Neuron (in vitro differentiated cells): ENCODE results near the gene EML1.

ENCODE experiments used
- H2AFZ ChIP-seq: one replicate; pipeline ENCODE4 v1.6.1; 2013; ENCODE audit warnings: low read depth, mild to moderate bottlenecking, inconsistent platforms, low read length, moderate library complexity
- H3K27me3 ChIP-seq: one replicate; pipeline ENCODE4 v1.6.1; 2013; ENCODE audit warnings: low read length; ENCODE audit not compliant: insufficient read depth
- H3K36me3 ChIP-seq: one replicate; pipeline ENCODE4 v1.6.1; 2013; ENCODE audit warnings: low read length; ENCODE audit not compliant: insufficient read depth
- H3K4me1 ChIP-seq: one replicate; pipeline ENCODE4 v1.6.1; 2013; ENCODE audit warnings: low read length; ENCODE audit not compliant: insufficient read depth
- H3K4me3 ChIP-seq: 2 replicates; pipeline ENCODE4 v1.5.1; 2013; ENCODE audit warnings: mild to moderate bottlenecking, low read length, moderate library complexity
- H3K9me3 ChIP-seq: one replicate; pipeline ENCODE4 v1.6.1; 2013; ENCODE audit warnings: low read length

Gene EML1

GRCh38 chr14:99841436-99842071 lies 48.3 kb downstream of the EML1 start:
- H2AFZ ChIP-seq: no peak overlapping the region
- no peak overlapping the region for H3K4me3 ChIP-seq
- no peaks in the 10 kb centered on the region for H3K27me3 ChIP-seq
- peaks cover 10% of the 10 kb centered on the region for H3K4me1 ChIP-seq
- no peaks in the 10 kb centered on the region for H3K9me3 ChIP-seq
- no peaks in the 10 kb centered on the region for H3K36me3 ChIP-seq

- peaks cover 5% of the 10 kb centered on the region for H3K9me3 ChIP-seq
- H3K36me3 ChIP-seq: no peaks in the 10 kb centered on the region
- peaks cover 10% of the 10 kb centered on the region for H3K4me1 ChIP-seq
- no peak overlapping the region for H3K4me3 ChIP-seq
- H3K27me3 ChIP-seq: no peaks in the 10 kb centered on the region
- H2AFZ ChIP-seq: no peak overlapping the region
These were observed 48.9 kb downstream of the EML1 start for GRCh38 chr14:99842141-99842540.

- H3K4me1 ChIP-seq: no peaks in the 10 kb centered on the region
- H3K9me3 ChIP-seq: peaks cover 7% of the 10 kb centered on the region
- no peak overlapping the region for H3K4me3 ChIP-seq
- no peaks in the 10 kb centered on the region for H3K36me3 ChIP-seq
- no peaks in the 10 kb centered on the region for H3K27me3 ChIP-seq
- H2AFZ ChIP-seq: no peak overlapping the region
These were observed 53.6 kb downstream of the EML1 start for GRCh38 chr14:99846808-99847207.

GRCh38 chr14:99850709-99851108 lies 57.5 kb downstream of the EML1 start:
- peaks cover 7% of the 10 kb centered on the region for H3K9me3 ChIP-seq
- H3K27me3 ChIP-seq: no peaks in the 10 kb centered on the region
- H3K4me1 ChIP-seq: no peaks in the 10 kb centered on the region
- no peak overlapping the region for H3K4me3 ChIP-seq
- peaks cover 11% of the 10 kb centered on the region for H3K36me3 ChIP-seq
- no peak overlapping the region for H2AFZ ChIP-seq

- no peaks in the 10 kb centered on the region for H3K9me3 ChIP-seq
- no peaks in the 10 kb centered on the region for H3K4me1 ChIP-seq
- no peak overlapping the region for H2AFZ ChIP-seq
- no peaks in the 10 kb centered on the region for H3K27me3 ChIP-seq
- no peak overlapping the region for H3K4me3 ChIP-seq
- H3K36me3 ChIP-seq: peaks cover 11% of the 10 kb centered on the region
These were observed 59.4 kb downstream of the EML1 start for GRCh38 chr14:99852578-99852977.

GRCh38 chr14:99853206-99853605 lies 60.0 kb downstream of the EML1 start:
- H3K4me1 ChIP-seq: no peaks in the 10 kb centered on the region
- peaks cover 11% of the 10 kb centered on the region for H3K36me3 ChIP-seq
- H3K4me3 ChIP-seq: no peak overlapping the region
- H3K27me3 ChIP-seq: no peaks in the 10 kb centered on the region
- H3K9me3 ChIP-seq: no peaks in the 10 kb centered on the region
- H2AFZ ChIP-seq: no peak overlapping the region

GRCh38 chr14:99854831-99855230 lies 61.6 kb downstream of the EML1 start:
- H3K36me3 ChIP-seq: peaks cover 11% of the 10 kb centered on the region
- H3K27me3 ChIP-seq: no peaks in the 10 kb centered on the region
- H2AFZ ChIP-seq: no peak overlapping the region
- H3K4me3 ChIP-seq: no peak overlapping the region
- H3K9me3 ChIP-seq: no peaks in the 10 kb centered on the region
- no peaks in the 10 kb centered on the region for H3K4me1 ChIP-seq

- Histone ChIP-seq H3K36me3 (peaks cover 11% of the 10 kb centered on the region), H3K4me3 (no peak overlapping the region), H3K9me3 (no peaks in the 10 kb centered on the region), H3K4me1 (no peaks in the 10 kb centered on the region), H3K27me3 (no peaks in the 10 kb centered on the region), H2AFZ (no peak overlapping the region)
These were observed 62.1 kb downstream of the EML1 start for GRCh38 chr14:99855271-99855670.

GRCh38 chr14:99857551-99857950 lies 64.3 kb downstream of the EML1 start:
- H2AFZ ChIP-seq: no peak overlapping the region
- no peaks in the 10 kb centered on the region for H3K4me1 ChIP-seq
- peaks cover 10% of the 10 kb centered on the region for H3K36me3 ChIP-seq
- H3K9me3 ChIP-seq: no peaks in the 10 kb centered on the region
- H3K4me3 ChIP-seq: no peak overlapping the region
- no peaks in the 10 kb centered on the region for H3K27me3 ChIP-seq

- Histone ChIP-seq H2AFZ (no peak overlapping the region), H3K36me3 (no peaks in the 10 kb centered on the region), H3K4me1 (no peaks in the 10 kb centered on the region), H3K9me3 (peaks cover 3% of the 10 kb centered on the region), H3K4me3 (no peak overlapping the region), H3K27me3 (no peaks in the 10 kb centered on the region)
These were observed 67.0 kb downstream of the EML1 start for GRCh38 chr14:99860219-99860618.

- no peak overlapping the region for H3K4me3 ChIP-seq
- H3K27me3 ChIP-seq: no peaks in the 10 kb centered on the region
- no peak overlapping the region for H2AFZ ChIP-seq
- H3K9me3 ChIP-seq: peaks cover 7% of the 10 kb centered on the region
- no peaks in the 10 kb centered on the region for H3K4me1 ChIP-seq
- H3K36me3 ChIP-seq: peaks cover 16% of the 10 kb centered on the region
These were observed 68.9 kb downstream of the EML1 start for GRCh38 chr14:99862136-99862535.

GRCh38 chr14:99863059-99863458 lies 69.8 kb downstream of the EML1 start:
- Histone ChIP-seq H3K27me3 (no peaks in the 10 kb centered on the region), H2AFZ (no peak overlapping the region), H3K4me1 (no peaks in the 10 kb centered on the region)

GRCh38 chr14:99865408-99865807 lies 72.2 kb downstream of the EML1 start:
- H3K36me3 ChIP-seq: peaks cover 16% of the 10 kb centered on the region
- no peaks in the 10 kb centered on the region for H3K4me1 ChIP-seq

More at GRCh38 chr14:99863059-99863458, 69.8 kb downstream of the EML1 start:
- Histone ChIP-seq H3K9me3 (peaks cover 7% of the 10 kb centered on the region), H3K36me3 (peaks cover 16% of the 10 kb centered on the region), H3K4me3 (no peak overlapping the region)

GRCh38 chr14:99870617-99871016 lies 77.4 kb downstream of the EML1 start:
- H3K4me1 ChIP-seq: peaks cover 28% of the 10 kb centered on the region
- no peak overlapping the region for H2AFZ ChIP-seq
- no peak overlapping the region for H3K4me3 ChIP-seq
- H3K36me3 ChIP-seq: peaks cover 13% of the 10 kb centered on the region
- no peaks in the 10 kb centered on the region for H3K27me3 ChIP-seq
- H3K9me3 ChIP-seq: peaks cover 6% of the 10 kb centered on the region

More at GRCh38 chr14:99865408-99865807, 72.2 kb downstream of the EML1 start:
- no peak overlapping the region for H3K4me3 ChIP-seq
- H2AFZ ChIP-seq: no peak overlapping the region
- peaks cover 9% of the 10 kb centered on the region for H3K9me3 ChIP-seq
- H3K27me3 ChIP-seq: no peaks in the 10 kb centered on the region
